Neural cell (in vitro differentiated cells): ENCODE measurements around the gene HELZ2. TPM values are rescaled to one million over a fixed set of nuclear protein-coding genes. Genes with fewer than 3 reads are reported as not detected.

Experiments
- H2AFZ ChIP-seq: fragments of 200-600, 300-800 bp; sonication (generic), shearing (Covaris generic); 2 replicates; pipeline ENCODE4 v1.6.0; 2014; ENCODE audit warnings: low read depth, mild to moderate bottlenecking, antibody characterized with exemption, low read length, moderate library complexity
- H3F3A ChIP-seq: fragments of 200-600 bp; shearing (Covaris generic); 2 replicates; pipeline ENCODE4 v1.6.1; 2016; ENCODE audit warnings: mild to moderate bottlenecking, moderate library complexity, mixed read lengths, antibody characterized with exemption, low read length; ENCODE audit not compliant: insufficient read depth, poor library complexity, severe bottlenecking
- H3K27ac ChIP-seq: fragments of 200-600, 300-800 bp; sonication (generic), shearing (Covaris generic); 2 replicates; pipeline ENCODE4 v1.5.1; 2014; ENCODE audit warnings: mild to moderate bottlenecking, low read length, moderate library complexity
- H3K27me3 ChIP-seq: fragments of 300-800, 200-600 bp; sonication (generic), shearing (Covaris generic); 2 replicates; pipeline ENCODE4 v1.6.0; 2014; ENCODE audit warnings: mild to moderate bottlenecking, low read depth, low read length, moderate library complexity; ENCODE audit not compliant: insufficient read depth
- H3K36me3 ChIP-seq: fragments of 300-800, 200-600 bp; sonication (generic), shearing (Covaris generic); 2 replicates; pipeline ENCODE4 v1.5.1; 2014; ENCODE audit warnings: mild to moderate bottlenecking, antibody characterized with exemption, low read length, moderate library complexity; ENCODE audit not compliant: insufficient read depth
- H3K4me2 ChIP-seq: fragments of 300-800, 200-600 bp; sonication (generic), shearing (Covaris generic); 2 replicates; pipeline ENCODE4 v1.6.0; 2014; ENCODE audit warnings: mild to moderate bottlenecking, low read length
- H3K4me3 ChIP-seq: fragments of 300-800, 200-600 bp; sonication (generic), shearing (Covaris generic); 2 replicates; pipeline ENCODE4 v1.5.1; 2014; ENCODE audit warnings: mild to moderate bottlenecking, low read length, moderate library complexity
- H3K79me2 ChIP-seq: fragments of 200-600 bp; shearing (Covaris generic); replicated peaks from 2 replicates; pipeline ENCODE4 v1.6.0; 2014; ENCODE audit warnings: mild to moderate bottlenecking, low read length, moderate library complexity; ENCODE audit not compliant: insufficient read depth
- H3K9ac ChIP-seq: fragments of 300-800, 200-600 bp; sonication (generic), shearing (Covaris generic); 2 replicates; pipeline ENCODE4 v1.6.1; 2016; ENCODE audit warnings: mild to moderate bottlenecking, low read length, mixed read lengths
- H3K9me2 ChIP-seq: fragments of 200-600 bp; shearing (Covaris generic); 2 replicates; pipeline ENCODE4 v1.6.1; 2016; ENCODE audit warnings: mild to moderate bottlenecking, low read length, mixed read lengths; ENCODE audit not compliant: insufficient read depth
- H3K9me3 ChIP-seq: fragments of 200-600, 300-800 bp; sonication (generic), shearing (Covaris generic); 2 replicates; pipeline ENCODE4 v1.6.1; 2016; ENCODE audit warnings: mild to moderate bottlenecking, mixed run types, low read length, moderate library complexity, mixed read lengths
- H4K20me1 ChIP-seq: fragments of 200-600 bp; shearing (Covaris generic); 2 replicates; pipeline ENCODE4 v1.6.1; 2016; ENCODE audit warnings: mild to moderate bottlenecking, mixed run types; ENCODE audit not compliant: insufficient read depth
- EP300 ChIP-seq: fragments of 450-650 bp; conservative IDR thresholded peaks from 2 replicates; pipeline ENCODE4 v1.6.1; 2014; ENCODE audit warnings: antibody characterized with exemption, mild to moderate bottlenecking, moderate library complexity; ENCODE audit not compliant: poor library complexity, severe bottlenecking
- EZH2 ChIP-seq: fragments of 200-600, 300-800 bp; shearing (Covaris generic), sonication (generic); IDR thresholded peaks from 2 replicates; pipeline ENCODE4 v1.6.1; 2014; ENCODE audit warnings: antibody characterized with exemption, low read length, borderline replicate concordance, mild to moderate bottlenecking; ENCODE audit not compliant: insufficient read depth, poor library complexity, severe bottlenecking
- MXI1 ChIP-seq: fragments of 450-650 bp; conservative IDR thresholded peaks from 2 replicates; pipeline ENCODE4 v1.6.1; 2014; ENCODE audit warnings: antibody characterized with exemption, mild to moderate bottlenecking; ENCODE audit not compliant: poor library complexity, severe bottlenecking
- POLR2AphosphoS5 ChIP-seq: IDR thresholded peaks from 2 replicates; pipeline ENCODE4 v1.6.1; 2012
- RAD21 ChIP-seq: fragments of 450-650 bp; conservative IDR thresholded peaks from 2 replicates; pipeline ENCODE4 v1.6.1; 2014; ENCODE audit warnings: antibody characterized with exemption, mild to moderate bottlenecking, moderate library complexity
- SMC3 ChIP-seq: fragments of 450-650 bp; conservative IDR thresholded peaks from 2 replicates; pipeline ENCODE4 v1.6.1; 2014; ENCODE audit warnings: antibody characterized with exemption, mild to moderate bottlenecking, moderate library complexity; ENCODE audit not compliant: poor library complexity
- TAF1 ChIP-seq: IDR thresholded peaks from 2 replicates; pipeline ENCODE4 v1.6.1; 2012; ENCODE audit warnings: low read depth
- polyA plus RNA-seq: library from polyadenylated mRNA; depleted of rRNA; stranded (reverse); fragments of >200 nt; gene quantifications from 2 replicates; pipeline ENCODE4 v1.2.3, GENCODE V29; 2014
- TF ChIP-seq, protein P1 (sequence below): IDR thresholded peaks from 2 replicates; pipeline ENCODE4 v1.6.1; 2012; ENCODE audit warnings: borderline replicate concordance
- TF ChIP-seq, protein P2 (sequence below): fragments of 450-650 bp; IDR thresholded peaks from 2 replicates; pipeline ENCODE4 v1.5.1; 2014; ENCODE audit warnings: antibody characterized with exemption, mild to moderate bottlenecking, moderate library complexity; ENCODE audit not compliant: poor library complexity, severe bottlenecking

HELZ2 gene
- polyA plus RNA-seq, 1 donor from 2014 or later: 1.3 TPM

DNA sequence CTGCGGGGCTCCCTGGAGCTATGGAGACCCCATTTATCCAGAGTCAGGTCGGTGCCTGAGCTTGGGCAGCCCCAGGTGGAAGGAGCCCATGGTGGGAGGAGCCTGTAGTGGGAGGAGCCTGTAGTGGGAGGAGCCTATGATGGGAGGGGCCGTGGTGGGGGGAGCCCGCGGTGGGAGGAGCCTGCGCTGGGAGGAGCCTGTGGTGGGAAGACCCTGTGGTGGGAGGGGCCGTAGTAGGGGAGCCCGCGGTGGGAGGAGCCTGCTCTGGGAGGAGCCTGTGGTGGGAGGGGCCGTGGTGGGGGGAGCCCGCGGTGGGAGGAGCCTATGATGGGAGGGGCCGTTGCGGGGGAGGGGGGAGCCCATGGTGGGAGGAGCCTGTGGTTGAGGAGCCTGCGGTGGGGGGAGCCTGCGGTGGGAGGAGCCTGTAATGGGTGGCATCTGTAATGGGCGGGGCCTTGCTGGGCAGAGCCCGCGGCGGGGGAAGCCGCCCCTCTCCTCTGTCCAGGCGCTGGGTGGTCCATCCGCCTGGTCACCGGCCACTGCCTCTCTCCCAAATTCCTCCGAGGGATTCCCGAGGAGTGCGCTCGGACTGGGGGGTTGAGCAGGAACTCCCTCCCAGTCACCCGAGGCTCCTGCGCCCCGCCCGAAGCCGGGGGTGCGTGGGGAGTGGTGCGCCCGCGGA, 20.6 kb downstream of the HELZ2 start:
- no peaks in the 10 kb centered on the region for H3F3A ChIP-seq
- H3K36me3 ChIP-seq: no peaks in the 10 kb centered on the region
- H3K27ac ChIP-seq: no peak overlapping the region
- H3K4me3 ChIP-seq: peak overlapping the region; percentile 65
- H3K27me3 ChIP-seq: no peaks in the 10 kb centered on the region
- no peaks in the 10 kb centered on the region for H3K79me2 ChIP-seq
- no peak overlapping the region for H3K4me2 ChIP-seq
- no peaks in the 10 kb centered on the region for H4K20me1 ChIP-seq
- peak overlapping the region; percentile 54 for H3K9ac ChIP-seq
- H2AFZ ChIP-seq: peak overlapping the region; percentile 45
- no peaks in the 10 kb centered on the region for H3K9me2 ChIP-seq
- no peaks in the 10 kb centered on the region for H3K9me3 ChIP-seq
- TF ChIP-seq MXI1 (no peak), RAD21 (no peak), POLR2AphosphoS5 (no peak), SMC3 (no peak), EP300 (no peak), EZH2 (no peak), TAF1 (no peak)
- TF ChIP-seq, protein P1, sequence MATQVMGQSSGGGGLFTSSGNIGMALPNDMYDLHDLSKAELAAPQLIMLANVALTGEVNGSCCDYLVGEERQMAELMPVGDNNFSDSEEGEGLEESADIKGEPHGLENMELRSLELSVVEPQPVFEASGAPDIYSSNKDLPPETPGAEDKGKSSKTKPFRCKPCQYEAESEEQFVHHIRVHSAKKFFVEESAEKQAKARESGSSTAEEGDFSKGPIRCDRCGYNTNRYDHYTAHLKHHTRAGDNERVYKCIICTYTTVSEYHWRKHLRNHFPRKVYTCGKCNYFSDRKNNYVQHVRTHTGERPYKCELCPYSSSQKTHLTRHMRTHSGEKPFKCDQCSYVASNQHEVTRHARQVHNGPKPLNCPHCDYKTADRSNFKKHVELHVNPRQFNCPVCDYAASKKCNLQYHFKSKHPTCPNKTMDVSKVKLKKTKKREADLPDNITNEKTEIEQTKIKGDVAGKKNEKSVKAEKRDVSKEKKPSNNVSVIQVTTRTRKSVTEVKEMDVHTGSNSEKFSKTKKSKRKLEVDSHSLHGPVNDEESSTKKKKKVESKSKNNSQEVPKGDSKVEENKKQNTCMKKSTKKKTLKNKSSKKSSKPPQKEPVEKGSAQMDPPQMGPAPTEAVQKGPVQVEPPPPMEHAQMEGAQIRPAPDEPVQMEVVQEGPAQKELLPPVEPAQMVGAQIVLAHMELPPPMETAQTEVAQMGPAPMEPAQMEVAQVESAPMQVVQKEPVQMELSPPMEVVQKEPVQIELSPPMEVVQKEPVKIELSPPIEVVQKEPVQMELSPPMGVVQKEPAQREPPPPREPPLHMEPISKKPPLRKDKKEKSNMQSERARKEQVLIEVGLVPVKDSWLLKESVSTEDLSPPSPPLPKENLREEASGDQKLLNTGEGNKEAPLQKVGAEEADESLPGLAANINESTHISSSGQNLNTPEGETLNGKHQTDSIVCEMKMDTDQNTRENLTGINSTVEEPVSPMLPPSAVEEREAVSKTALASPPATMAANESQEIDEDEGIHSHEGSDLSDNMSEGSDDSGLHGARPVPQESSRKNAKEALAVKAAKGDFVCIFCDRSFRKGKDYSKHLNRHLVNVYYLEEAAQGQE: no peak
- TF ChIP-seq, protein P2, sequence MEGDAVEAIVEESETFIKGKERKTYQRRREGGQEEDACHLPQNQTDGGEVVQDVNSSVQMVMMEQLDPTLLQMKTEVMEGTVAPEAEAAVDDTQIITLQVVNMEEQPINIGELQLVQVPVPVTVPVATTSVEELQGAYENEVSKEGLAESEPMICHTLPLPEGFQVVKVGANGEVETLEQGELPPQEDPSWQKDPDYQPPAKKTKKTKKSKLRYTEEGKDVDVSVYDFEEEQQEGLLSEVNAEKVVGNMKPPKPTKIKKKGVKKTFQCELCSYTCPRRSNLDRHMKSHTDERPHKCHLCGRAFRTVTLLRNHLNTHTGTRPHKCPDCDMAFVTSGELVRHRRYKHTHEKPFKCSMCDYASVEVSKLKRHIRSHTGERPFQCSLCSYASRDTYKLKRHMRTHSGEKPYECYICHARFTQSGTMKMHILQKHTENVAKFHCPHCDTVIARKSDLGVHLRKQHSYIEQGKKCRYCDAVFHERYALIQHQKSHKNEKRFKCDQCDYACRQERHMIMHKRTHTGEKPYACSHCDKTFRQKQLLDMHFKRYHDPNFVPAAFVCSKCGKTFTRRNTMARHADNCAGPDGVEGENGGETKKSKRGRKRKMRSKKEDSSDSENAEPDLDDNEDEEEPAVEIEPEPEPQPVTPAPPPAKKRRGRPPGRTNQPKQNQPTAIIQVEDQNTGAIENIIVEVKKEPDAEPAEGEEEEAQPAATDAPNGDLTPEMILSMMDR: no peak

DNA sequence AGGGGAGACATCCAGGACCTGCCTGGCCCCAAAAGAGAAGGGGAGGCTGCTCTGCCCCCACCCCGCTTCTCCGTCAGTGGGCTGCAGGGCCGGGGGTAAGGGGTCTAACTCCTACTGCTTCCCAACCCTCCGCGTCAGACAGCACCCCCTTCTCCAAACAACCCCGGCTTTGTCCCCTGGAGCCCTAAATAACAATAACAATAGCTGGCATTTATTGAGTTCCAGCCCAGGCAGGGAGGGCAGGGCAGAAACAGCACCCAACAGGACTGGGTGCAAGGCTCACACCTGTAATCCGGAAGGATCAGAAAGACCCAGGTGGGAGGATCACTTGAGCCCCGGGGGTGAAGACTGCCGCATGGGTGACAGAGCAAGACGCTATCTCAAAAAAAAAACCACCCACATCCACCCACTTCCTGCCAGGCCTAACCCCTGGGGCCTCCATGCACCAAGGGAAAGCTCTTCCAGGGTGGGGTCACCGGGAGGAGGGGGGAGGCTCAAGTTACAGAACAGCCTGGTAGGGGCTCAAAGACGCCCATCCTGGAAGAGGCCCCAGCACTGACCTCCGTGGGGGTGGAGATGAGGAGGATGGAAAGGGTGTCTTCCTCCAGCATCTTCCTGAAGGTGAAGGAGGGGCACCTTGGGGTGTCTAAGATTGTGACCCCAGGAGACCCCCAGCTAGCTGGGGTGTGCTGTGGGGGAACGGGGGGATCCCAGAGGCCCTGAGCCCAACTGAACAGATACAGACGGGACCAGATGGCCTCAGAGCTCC, 21.4 kb downstream of the HELZ2 start:
- no peak overlapping the region for H3K4me3 ChIP-seq

More for the DNA sequence above, 21.4 kb downstream of the HELZ2 start:
- Histone ChIP-seq H3K27ac (no peak overlapping the region), H3K9ac (no peak overlapping the region), H3K36me3 (no peaks in the 10 kb centered on the region), H3F3A (no peaks in the 10 kb centered on the region), H3K9me3 (no peaks in the 10 kb centered on the region), H3K4me2 (no peak overlapping the region), H3K27me3 (no peaks in the 10 kb centered on the region), H4K20me1 (no peaks in the 10 kb centered on the region), H2AFZ (no peak overlapping the region), H3K9me2 (no peaks in the 10 kb centered on the region), H3K79me2 (no peaks in the 10 kb centered on the region)
- no peak for TF ChIP-seq MXI1
- TF ChIP-seq SMC3: no peak
- TF ChIP-seq, protein P1: no peak
- no peak for TF ChIP-seq RAD21
- no peak for TF ChIP-seq EZH2
- TF ChIP-seq, protein P2: no peak
- no peak for TF ChIP-seq POLR2AphosphoS5
- no peak for TF ChIP-seq TAF1
